NCI-H510A (cell line): ENCODE measurements around the gene SDCCAG8.

Source experiments
- DNase-seq: peaks from one replicate; lab custom pipeline; 2025; lab: John Stamatoyannopoulos, UW

Gene SDCCAG8

GRCh38 chr1:243391355-243391754 is 135.5 kb downstream of the SDCCAG8 start:
- DNase-seq = no peak

GRCh38 chr1:243393096-243393495 is 137.3 kb downstream of the SDCCAG8 start:
- DNase-seq = no peak

DNA sequence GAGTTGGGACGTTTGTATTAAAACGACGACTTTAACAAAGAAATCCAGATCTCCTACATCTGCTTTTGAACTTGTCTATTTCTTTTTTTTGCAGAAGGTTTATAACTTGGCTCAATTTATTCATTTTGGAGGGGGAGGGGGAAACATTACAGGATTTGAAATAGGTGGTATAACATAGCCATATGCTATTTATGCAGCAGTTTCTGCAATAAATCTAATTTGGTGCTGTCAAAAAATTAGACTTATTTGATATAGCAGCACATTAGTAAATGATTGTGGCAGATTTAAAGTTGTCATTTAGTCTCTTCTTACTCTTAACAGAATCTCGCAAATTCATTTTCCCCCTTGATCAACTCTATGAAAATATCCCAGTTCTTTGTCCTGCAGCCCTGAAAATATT is 138.2 kb downstream of the SDCCAG8 start:
- DNase-seq = no peak

- DNase-seq = no peak
Observed at GRCh38 chr1:243394601-243395464, 139.0 kb downstream of the SDCCAG8 start.

GRCh38 chr1:243396424-243396823 is 140.6 kb downstream of the SDCCAG8 start:
- no peak for DNase-seq

DNA sequence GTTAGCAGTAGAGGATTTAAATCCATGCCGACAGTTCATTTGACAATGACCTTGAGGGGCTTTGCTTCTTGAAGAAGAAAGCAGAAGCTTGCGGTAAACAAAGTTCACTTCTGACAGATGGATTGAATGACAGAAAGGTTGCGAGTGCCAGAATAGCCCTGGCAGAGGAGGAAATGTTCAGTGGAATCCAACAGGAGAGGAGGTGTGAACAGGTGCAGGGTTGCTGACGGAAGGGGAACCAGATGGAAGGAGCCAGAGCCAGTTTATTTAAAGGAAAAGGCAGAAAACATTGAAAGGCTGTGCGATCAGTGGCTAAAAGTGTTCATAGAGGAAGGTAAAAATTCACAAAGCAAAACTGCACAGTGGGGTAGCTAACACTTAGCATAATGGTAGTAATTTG is 141.0 kb downstream of the SDCCAG8 start:
- DNase-seq = no peak

GRCh38 chr1:243397613-243398321 is 141.9 kb downstream of the SDCCAG8 start:
- no peak for DNase-seq

DNA sequence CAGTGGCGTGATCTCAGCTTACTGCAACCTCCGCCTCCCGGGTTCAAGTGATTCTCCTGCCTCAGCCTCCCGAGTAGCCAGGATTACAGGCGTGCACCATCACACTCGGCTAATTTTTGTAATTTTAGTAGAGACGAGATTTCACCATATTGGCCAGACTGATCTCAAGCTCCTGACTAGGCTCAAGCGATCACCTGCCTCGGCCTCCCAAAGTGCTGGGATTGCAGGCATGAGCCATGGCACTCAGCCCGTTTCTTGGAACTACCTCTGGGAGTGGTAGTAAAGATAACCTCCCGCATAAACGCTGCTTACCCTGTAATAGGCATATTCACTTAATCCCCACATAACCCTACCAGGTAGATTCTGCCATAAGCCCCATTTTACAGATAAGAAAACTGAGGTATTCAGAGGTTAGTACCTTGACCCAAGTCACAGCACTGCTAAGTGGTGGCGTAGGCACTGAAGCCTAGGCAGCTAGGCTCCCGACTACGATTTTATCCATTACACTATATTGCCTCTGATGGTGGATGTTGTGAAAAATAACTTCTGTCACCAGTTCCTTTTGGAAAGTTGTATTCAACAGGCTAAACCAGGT is 143.8 kb downstream of the SDCCAG8 start:
- no peak for DNase-seq

- no peak for DNase-seq
Observed at GRCh38 chr1:243402868-243403267, 147.0 kb downstream of the SDCCAG8 start.

- DNase-seq = no peak
Observed at GRCh38 chr1:243406424-243406823, 150.6 kb downstream of the SDCCAG8 start.

GRCh38 chr1:243407284-243408018 is 151.6 kb downstream of the SDCCAG8 start:
- no peak for DNase-seq

DNA sequence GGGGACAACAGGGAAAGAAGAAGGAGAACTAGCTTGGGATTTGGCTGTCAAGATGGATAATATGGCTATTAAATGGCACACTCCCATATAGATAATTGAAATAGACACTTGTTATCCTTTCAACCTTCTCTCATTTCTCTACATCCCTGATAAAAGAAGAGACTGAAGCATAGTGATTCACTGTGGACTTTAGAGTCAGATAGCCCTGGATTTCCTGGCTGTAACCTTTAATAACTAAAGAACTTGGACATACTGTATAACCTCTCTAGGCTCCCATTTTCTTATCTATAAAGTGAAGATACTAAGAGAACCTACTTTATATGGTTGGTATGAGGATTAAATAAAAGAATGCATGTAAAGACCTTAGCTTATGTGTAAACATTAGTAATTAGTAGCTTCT is 152.6 kb downstream of the SDCCAG8 start:
- DNase-seq = no peak

- no peak for DNase-seq
Observed at GRCh38 chr1:243409284-243409683, 153.4 kb downstream of the SDCCAG8 start.

DNA sequence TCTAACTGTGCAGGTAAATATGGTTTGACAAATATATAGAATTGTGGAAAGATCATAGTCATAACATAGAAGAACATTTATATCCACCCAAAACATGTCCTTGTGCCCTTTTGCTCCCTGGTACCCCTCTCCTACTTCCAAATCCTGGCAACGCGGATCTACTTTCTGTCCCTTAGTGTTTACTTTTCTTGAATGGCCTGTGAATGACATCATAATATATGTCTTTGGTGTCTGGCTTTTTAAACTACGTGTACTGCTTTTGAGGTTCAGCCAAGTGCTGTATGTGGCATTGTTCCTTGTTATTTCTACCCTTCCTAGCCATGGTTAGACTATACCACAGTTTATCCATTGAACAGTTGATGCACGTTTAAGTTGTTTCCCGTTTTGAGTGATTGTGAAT is 155.6 kb downstream of the SDCCAG8 start:
- DNase-seq = no peak

DNA sequence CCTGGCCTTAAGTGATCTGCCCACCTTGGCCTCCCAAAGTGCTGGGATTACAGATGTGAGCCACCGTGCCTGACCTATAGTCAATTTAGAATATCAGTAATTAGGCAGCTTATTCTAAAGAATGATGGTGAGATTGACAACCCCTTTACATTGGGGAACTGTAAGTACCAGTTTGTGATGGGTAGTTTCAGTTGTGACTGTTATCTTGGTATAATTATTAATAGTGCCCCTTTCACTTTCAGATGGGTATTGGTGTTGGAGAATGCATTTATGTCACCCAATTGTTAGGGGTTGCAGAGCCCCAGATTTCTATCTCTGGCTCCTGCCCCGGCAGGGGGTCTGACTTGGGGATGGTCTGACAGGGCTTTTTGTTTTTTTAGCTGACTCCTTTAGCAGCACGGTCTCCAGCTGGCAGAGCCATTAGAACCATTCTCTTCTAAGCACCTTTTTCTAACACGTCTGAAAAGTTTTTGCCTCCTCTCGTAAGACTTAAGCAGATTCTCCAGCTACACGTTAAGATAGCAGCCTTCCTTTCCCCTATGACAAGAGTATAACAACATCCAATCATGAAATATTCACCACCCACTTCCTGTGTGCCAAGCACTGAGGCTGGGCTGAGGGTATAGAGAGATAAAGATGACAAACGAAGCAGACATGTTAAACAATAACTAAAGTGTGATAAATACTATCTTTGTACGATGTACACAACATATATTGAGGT is 157.8 kb downstream of the SDCCAG8 start:
- no peak for DNase-seq

DNA sequence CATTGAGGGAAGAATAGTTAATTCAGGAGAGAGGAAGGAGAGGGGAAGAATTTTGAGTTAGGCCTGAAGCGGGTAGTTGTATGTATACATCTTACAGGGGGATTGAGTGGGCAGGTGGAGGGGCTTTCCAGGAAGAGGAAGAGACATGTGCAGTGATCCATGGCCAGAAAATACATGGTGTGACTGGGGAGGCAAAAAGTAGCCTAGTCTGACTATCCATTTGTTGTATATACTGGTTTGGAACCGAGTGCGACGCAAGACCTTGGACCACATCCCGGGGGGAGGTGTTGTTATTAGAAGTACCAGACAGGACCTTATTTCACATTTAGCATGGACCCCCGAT is 158.3 kb downstream of the SDCCAG8 start:
- no peak for DNase-seq

DNA sequence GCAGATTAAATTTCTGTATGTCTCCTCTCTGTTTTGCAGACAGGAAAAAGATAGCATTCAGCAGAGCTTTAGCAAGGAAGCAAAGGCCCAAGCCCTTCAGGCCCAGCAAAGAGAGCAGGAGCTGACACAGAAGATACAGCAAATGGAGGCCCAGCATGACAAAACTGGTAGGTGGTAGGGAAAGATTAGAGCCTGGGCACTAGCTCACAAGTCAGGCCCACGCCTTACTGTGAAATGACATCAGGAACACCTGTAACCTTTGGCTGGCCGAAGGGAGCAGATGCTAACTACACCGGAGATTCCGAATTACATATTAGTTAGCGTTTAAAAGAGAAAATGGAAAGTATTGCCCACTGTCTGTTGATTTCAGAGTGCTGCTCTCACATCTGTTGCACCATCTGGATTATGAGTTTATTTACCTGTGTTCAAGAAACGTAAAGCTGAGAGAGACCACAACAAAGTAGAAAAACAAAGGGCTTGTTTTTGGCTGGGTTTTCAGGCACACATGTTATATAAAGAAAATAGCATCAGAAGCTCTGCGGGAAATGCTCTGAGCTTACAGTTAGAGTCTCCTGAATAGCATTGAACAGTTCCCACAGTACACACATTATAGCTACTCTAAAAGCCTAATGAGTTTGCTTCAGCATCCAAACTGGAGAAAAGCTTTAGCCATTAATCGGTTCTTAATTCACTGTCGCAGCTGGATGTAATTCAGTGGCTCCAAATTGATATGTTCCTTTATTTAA is 160.0 kb downstream of the SDCCAG8 start:
- no peak for DNase-seq

DNA sequence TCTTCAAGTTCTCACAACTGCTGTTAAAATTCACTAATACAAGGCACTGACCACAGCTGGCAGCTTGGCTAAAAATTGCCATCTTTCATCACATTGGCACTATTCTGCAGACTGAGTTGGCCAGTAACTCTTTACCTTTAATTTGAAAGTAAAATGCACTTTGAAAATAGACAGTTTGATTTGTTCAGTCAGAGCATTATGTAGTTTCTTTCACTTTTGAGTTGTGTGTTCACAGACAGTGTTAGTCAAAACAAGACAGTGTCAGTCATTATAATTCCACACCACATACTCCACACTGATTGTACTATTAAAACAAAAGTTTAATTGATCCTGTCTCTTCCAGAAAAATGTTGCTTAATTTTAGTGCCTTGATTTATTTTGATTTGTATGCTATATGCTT is 160.7 kb downstream of the SDCCAG8 start:
- no peak for DNase-seq

DNA sequence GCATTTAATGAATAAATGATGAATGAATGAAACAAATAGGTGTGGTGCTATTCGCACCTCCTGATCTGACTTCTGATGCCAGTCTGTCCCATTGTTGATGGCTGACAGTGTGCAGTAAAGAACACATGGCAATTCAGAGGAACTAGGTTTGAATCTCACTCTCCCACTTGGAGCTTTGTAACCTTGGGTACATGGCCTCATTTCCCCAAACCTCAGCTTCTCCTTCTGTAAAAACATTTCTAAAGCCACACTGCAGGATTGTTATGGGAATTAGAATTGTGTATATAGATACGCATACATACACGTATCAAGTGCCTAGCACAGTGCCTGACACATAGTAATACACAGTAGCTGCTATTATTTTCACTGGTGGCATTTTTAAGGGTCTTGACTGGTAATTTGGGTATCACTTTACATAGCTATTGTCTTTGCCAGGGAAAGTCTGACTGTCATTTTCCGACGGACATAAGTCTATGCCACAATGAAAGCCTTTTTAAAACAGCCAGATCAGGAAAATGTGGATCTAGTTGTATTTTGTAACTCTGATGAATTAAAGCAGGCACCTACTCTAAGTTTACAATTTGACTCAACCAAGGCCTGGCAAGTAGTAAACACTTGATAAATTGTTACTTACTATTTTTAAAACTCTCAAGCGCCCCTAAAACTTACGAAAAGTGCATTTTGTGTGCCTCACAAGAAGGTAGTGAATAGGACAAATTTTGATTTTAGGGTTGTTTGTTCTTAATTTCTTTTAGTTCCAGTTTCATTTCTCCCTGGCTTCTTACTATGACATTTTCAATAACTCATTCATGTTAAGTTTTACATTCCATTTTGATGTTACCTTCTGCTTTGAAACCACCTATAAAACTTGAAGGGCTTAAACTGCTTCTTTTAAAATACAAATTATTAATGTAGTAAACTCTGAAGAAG is 164.4 kb downstream of the SDCCAG8 start:
- DNase-seq = no peak
